WTC11 (cell line): ENCODE measurements around the gene GABRB3. TPM values are rescaled to one million over a fixed set of nuclear protein-coding genes. Genes with fewer than 3 reads are reported as not detected.

Source experiments
- ATAC-seq: fragments of 200-7000 bp; cut with Tn5 transposase; 2 replicates; pipeline ENCODE4 v1.10.0; 2021; ENCODE audit warnings: mild to moderate bottlenecking, moderate library complexity
- CTCF ChIA-PET: fragments of 300-600 bp; sonication (Branson Sonifier 250); formaldehyde crosslinking; loops from one replicate; lab custom pipeline; 2021; ENCODE audit warnings: antibody characterized with exemption; lab: Charles Lee
- POLR2A ChIA-PET: fragments of 350-600 bp; sonication (Branson Sonifier 250); formaldehyde crosslinking; loops from one replicate; lab custom pipeline; 2021; ENCODE audit warnings: antibody characterized with exemption; lab: Charles Lee
- DNase-seq: peaks from one replicate; pipeline ENCODE4 v3.0.0; 2021; ENCODE audit warnings: low spot score
- H3K27ac Mint-ChIP-seq: 2 replicates; pipeline ENCODE4 v1.8.0; 2021; ENCODE audit warnings: mixed read lengths
- H3K27me3 Mint-ChIP-seq: 2 replicates; pipeline ENCODE4 v1.8.0; 2021; ENCODE audit warnings: low read depth, mild to moderate bottlenecking, moderate library complexity, mixed read lengths
- H3K36me3 Mint-ChIP-seq: 2 replicates; pipeline ENCODE4 v1.8.0; 2021; ENCODE audit warnings: mixed read lengths
- H3K4me1 Mint-ChIP-seq: 2 replicates; pipeline ENCODE4 v1.8.0; 2022; ENCODE audit warnings: mixed read lengths
- H3K4me3 Mint-ChIP-seq: 2 replicates; pipeline ENCODE4 v1.8.0; 2021; ENCODE audit warnings: mild to moderate bottlenecking, moderate library complexity, mixed read lengths
- H3K9me3 Mint-ChIP-seq: 2 replicates; pipeline ENCODE4 v1.8.0; 2021; ENCODE audit warnings: mixed read lengths
- ARID4B ChIP-seq: sonication (generic); formaldehyde crosslinking; IDR thresholded peaks from 2 replicates; pipeline ENCODE4 v1.8.0; 2023; ENCODE audit warnings: missing genetic modification reagents, mild to moderate bottlenecking, borderline replicate concordance
- CREB1 ChIP-seq: sonication (generic); formaldehyde crosslinking; IDR thresholded peaks from 2 replicates; pipeline ENCODE4 v1.8.0; 2023; ENCODE audit warnings: mild to moderate bottlenecking, missing genetic modification reagents
- CREM ChIP-seq: sonication (generic); formaldehyde crosslinking; IDR thresholded peaks from 2 replicates; pipeline ENCODE4 v1.8.1; 2022; ENCODE audit warnings: mild to moderate bottlenecking, missing genetic modification reagents, moderate library complexity
- CTCF ChIP-seq: fragments of 200-600 bp; IDR thresholded peaks from 2 replicates; pipeline ENCODE4 v1.8.0; 2022; ENCODE audit warnings: antibody characterized with exemption
- E2F5 ChIP-seq: sonication (generic); formaldehyde crosslinking; IDR thresholded peaks from 2 replicates; pipeline ENCODE4 v1.8.1; 2022; ENCODE audit warnings: mild to moderate bottlenecking, moderate library complexity, missing genetic modification reagents
- FOXP1 ChIP-seq: sonication (generic); formaldehyde crosslinking; IDR thresholded peaks from 2 replicates; pipeline ENCODE4 v1.8.0; 2022; ENCODE audit warnings: missing genetic modification reagents, mild to moderate bottlenecking, moderate library complexity, borderline replicate concordance
- GABPB1 ChIP-seq: sonication (generic); formaldehyde crosslinking; IDR thresholded peaks from 2 replicates; pipeline ENCODE4 v1.8.1; 2023; ENCODE audit warnings: mild to moderate bottlenecking, missing genetic modification reagents
- GRHL2 ChIP-seq: fragments of 250-450 bp; sonication (Bioruptor Pico); IDR thresholded peaks from 2 replicates; pipeline ENCODE4 v1.8.0; 2022; ENCODE audit warnings: mild to moderate bottlenecking, moderate library complexity; ENCODE audit not compliant: insufficient replicate concordance, severe bottlenecking
- GTF2I ChIP-seq: fragments of 250-450 bp; sonication (Bioruptor Pico); conservative IDR thresholded peaks from 2 replicates; pipeline ENCODE4 v1.4.0; 2021; ENCODE audit warnings: mild to moderate bottlenecking
- HMGA2 ChIP-seq: fragments of 250-450 bp; sonication (Bioruptor Pico); IDR thresholded peaks from 2 replicates; pipeline ENCODE4 v1.4.0; 2021; ENCODE audit warnings: mild to moderate bottlenecking, moderate library complexity
- IRF1 ChIP-seq: sonication (generic); formaldehyde crosslinking; IDR thresholded peaks from 2 replicates; pipeline ENCODE4 v1.8.0; 2023; ENCODE audit warnings: missing genetic modification reagents
- IRF2 ChIP-seq: sonication (generic); formaldehyde crosslinking; IDR thresholded peaks from 2 replicates; pipeline ENCODE4 v1.8.0; 2022; ENCODE audit warnings: low read depth, missing genetic modification reagents, borderline replicate concordance
- NR2C2 ChIP-seq: sonication (generic); formaldehyde crosslinking; IDR thresholded peaks from 2 replicates; pipeline ENCODE4 v1.8.0; 2022; ENCODE audit warnings: mild to moderate bottlenecking, missing genetic modification reagents
- PRRX2 ChIP-seq: fragments of 250-450 bp; sonication (Bioruptor Pico); IDR thresholded peaks from 2 replicates; pipeline ENCODE4 v1.8.0; 2021; ENCODE audit warnings: mild to moderate bottlenecking
- SMAD4 ChIP-seq: sonication (generic); formaldehyde crosslinking; IDR thresholded peaks from 2 replicates; pipeline ENCODE4 v1.8.0; 2022; ENCODE audit warnings: mild to moderate bottlenecking, missing genetic modification reagents
- SOX15 ChIP-seq: fragments of 250-450 bp; sonication (Bioruptor Pico); IDR thresholded peaks from 2 replicates; pipeline ENCODE4 v1.9.0; 2021; ENCODE audit warnings: mild to moderate bottlenecking
- STAT6 ChIP-seq: sonication (generic); formaldehyde crosslinking; conservative IDR thresholded peaks from 2 replicates; pipeline ENCODE4 v1.8.1; 2023; ENCODE audit warnings: mild to moderate bottlenecking, low read depth, missing genetic modification reagents, moderate library complexity
- ZMAT4 ChIP-seq: fragments of 250-450 bp; sonication (Bioruptor Pico); IDR thresholded peaks from 2 replicates; pipeline ENCODE4 v1.9.0; 2021; ENCODE audit warnings: mild to moderate bottlenecking
- ZNF532 ChIP-seq: fragments of 250-450 bp; sonication (Bioruptor Pico); IDR thresholded peaks from 2 replicates; pipeline ENCODE4 v1.9.0; 2021; ENCODE audit warnings: mild to moderate bottlenecking, borderline replicate concordance
- total RNA-seq: library from RNA; stranded (reverse); gene quantifications from 3 replicates; pipeline ENCODE4 v1.2.3, GENCODE V29; 2021

Gene GABRB3
- total RNA-seq, 1 experiment from 2014 or later, result 203 TPM

- Mint-ChIP-seq H3K36me3 (no peaks in the 10 kb centered on the region), H3K27me3 (no peaks in the 10 kb centered on the region), H3K4me1 (peaks cover 23% of the 10 kb centered on the region), H3K4me3 (no peak overlapping the region), H3K27ac (no peak overlapping the region), H3K9me3 (peaks cover 6% of the 10 kb centered on the region)
- POLR2A ChIA-PET, result no interaction called here
- TF ChIP-seq ZNF532 (CRISPR knock-in tag) (no peak), HMGA2 (CRISPR knock-in tag) (no peak), CTCF (no peak), GTF2I (CRISPR knock-in tag) (no peak), GRHL2 (CRISPR knock-in tag) (no peak), NR2C2 (no peak), ZMAT4 (CRISPR knock-in tag) (no peak), CREB1 (CRISPR knock-in tag) (no peak), FOXP1 (CRISPR knock-in tag) (no peak), SOX15 (no peak)
- CTCF ChIA-PET, result interaction anchor here (1.5 kb wide), 1 partner anchor 33 kb away, joined by 8 read pairs; no protein-coding TSS in a partner anchor
- ATAC-seq, result no peak
- DNase-seq, result no peak
These were observed 33.3 kb upstream of the GABRB3 start for GRCh38 chr15:26806151-26806550.

GRCh38 chr15:26805470-26805869 lies 32.6 kb upstream of the GABRB3 start:
- Mint-ChIP-seq H3K27me3 (no peaks in the 10 kb centered on the region), H3K4me1 (peaks cover 23% of the 10 kb centered on the region), H3K4me3 (no peak overlapping the region), H3K9me3 (peaks cover under 1% of the 10 kb centered on the region; the same call in 1 of the 2 replicates), H3K36me3 (no peaks in the 10 kb centered on the region), H3K27ac (no peak overlapping the region)
- ATAC-seq (no peak), DNase-seq (no peak)
- POLR2A ChIA-PET, result no interaction called here
- CTCF ChIA-PET, result interaction anchor here (1.5 kb wide), 1 partner anchor 33 kb away, joined by 8 read pairs; no protein-coding TSS in a partner anchor
- TF ChIP-seq PRRX2 (CRISPR knock-in tag) (no peak), ARID4B (CRISPR knock-in tag) (no peak), CREM (CRISPR knock-in tag) (no peak), SMAD4 (no peak), IRF1 (no peak), STAT6 (no peak), GABPB1 (CRISPR knock-in tag) (no peak), E2F5 (no peak), IRF2 (CRISPR knock-in tag) (no peak)
